GM12865 (cell line): Measurements from ENCODE around the gene PUM1.

Experiments
- DNase-seq: peaks from one replicate; pipeline ENCODE4 v3.0.0; 2010; ENCODE audit warnings: low read depth
- H3K4me3 ChIP-seq: 2 replicates; pipeline ENCODE4 v1.5.1; 2011; ENCODE audit warnings: mild to moderate bottlenecking, low read depth, low read length, control low read depth
- CTCF ChIP-seq: IDR thresholded peaks from 2 replicates; pipeline ENCODE4 v1.5.1; 2011; ENCODE audit warnings: low read length, control low read depth, low read depth, inconsistent platforms; ENCODE audit not compliant: insufficient read depth; ENCODE audit errors: missing control alignments

The PUM1 gene

DNA sequence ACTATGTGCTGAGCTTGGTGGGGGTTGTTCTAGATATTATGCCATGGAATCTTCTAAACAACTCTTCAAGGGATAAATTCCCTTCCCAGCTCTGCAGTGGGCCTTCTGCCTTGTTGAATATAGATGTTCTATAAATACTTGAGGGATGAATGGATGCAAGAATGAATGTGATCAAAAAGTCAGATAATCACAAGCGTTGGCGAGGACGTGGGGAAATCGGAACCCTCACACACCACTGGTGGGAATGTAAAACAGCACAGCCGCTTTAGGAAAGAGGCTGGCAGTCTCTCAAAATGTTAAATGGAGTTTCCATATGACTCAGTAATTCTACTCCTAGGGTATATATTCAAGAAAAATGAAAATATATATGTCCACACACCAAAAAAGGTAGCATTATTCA lies 176.0 kb downstream of the PUM1 start:
- H3K4me3 ChIP-seq: no peak overlapping the region
- TF ChIP-seq CTCF: no peak
- DNase-seq: no peak

DNA sequence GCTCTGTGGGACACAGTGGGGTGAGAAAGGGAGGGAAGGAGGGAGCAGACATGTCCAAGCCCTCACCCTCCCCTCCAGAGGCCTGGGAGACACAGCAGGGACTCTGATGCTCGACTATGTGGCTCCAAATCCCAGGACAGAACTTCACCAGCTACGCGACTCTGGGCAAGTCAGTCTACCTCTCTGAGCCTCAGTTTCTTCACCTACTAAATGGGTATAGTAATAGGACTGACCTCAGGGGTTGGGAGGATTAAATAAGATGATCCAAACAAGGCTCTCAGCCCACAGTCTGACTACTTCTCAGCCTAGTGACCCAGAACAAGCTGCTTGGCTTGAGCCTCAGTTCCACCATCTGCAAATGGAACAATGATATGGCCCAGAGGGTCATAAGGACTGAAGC lies 176.5 kb downstream of the PUM1 start:
- no peak for TF ChIP-seq CTCF
- no peak overlapping the region for H3K4me3 ChIP-seq
- no peak for DNase-seq

DNA sequence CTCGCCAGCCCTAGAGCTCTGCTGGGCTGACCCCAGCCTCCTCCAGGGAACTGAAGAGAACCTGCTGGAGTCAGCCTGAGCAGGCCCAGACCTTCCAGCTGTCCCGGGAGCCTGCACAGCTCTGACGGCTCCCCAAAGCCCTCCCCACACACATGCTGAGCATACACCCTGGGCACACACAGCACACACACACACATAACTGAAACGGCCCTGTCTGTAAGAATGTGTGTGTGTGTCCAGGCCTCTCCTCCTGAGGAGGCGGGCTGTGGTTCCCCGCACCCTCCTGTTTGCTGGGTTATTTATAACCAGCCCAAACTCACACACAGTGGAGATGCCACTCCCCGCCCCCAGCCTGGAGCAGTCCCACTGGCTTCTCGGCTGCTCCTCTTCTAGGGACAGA lies 177.1 kb downstream of the PUM1 start:
- no peak overlapping the region for H3K4me3 ChIP-seq
- TF ChIP-seq CTCF: no peak
- DNase-seq: no peak

GRCh38 chr1:30887485-30888315 lies 177.8 kb downstream of the PUM1 start:
- no peak for TF ChIP-seq CTCF
- no peak for DNase-seq

DNA sequence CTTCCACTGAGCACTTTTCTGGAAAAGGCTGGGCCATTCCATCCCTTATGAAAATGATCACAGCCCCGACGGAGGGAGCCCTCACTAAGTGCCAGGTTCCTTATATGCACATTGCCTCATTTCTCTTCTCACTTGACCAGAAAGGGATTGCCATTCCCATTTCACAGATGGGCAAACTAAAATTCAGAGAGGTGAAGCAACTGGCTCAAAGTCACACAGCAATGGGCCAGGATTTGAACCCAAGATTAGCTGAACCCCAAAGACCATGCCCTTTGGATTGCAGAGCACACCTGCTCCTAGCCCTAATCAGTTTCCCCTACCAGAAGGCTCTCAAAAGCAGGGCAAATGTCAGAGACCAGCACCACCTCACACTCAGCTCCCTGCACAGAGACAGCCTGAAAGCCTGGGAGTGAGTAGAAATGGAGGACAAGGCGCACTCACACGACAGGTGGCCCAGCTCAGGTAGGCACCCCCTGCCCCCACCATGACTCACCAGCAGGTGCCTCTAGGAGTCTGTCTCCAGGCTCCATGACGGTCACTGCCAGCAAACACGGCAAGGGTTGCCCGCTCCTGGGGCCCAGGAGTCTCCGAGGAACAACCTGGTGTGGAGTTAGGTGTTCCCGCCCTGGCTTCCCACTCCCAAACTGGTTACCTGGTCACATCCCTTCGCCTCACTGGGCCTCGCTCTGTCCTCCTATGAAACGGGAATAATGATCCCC lies 178.6 kb downstream of the PUM1 start:
- H3K4me3 ChIP-seq: no peak overlapping the region
- DNase-seq: no peak
- no peak for TF ChIP-seq CTCF

More at GRCh38 chr1:30887485-30888315, 177.8 kb downstream of the PUM1 start:
- no peak overlapping the region for H3K4me3 ChIP-seq

- no peak for TF ChIP-seq CTCF
- no peak for DNase-seq
- H3K4me3 ChIP-seq: no peak overlapping the region
Observed at GRCh38 chr1:30885570-30886522, 179.7 kb downstream of the PUM1 start.
